GM13977 (cell line): Measurements from ENCODE around the gene LUZP4.
"Not testable (repeated sequence)": the region's sequence is repeated elsewhere in the genome, so short reads cannot be mapped to it uniquely, and the experiment has no call there.

Experiments
- DNase-seq: peaks from one replicate; pipeline ENCODE4 v3.0.0; 2012; ENCODE audit warnings: low spot score
- CTCF ChIP-seq: IDR thresholded peaks from 2 replicates; pipeline ENCODE4 v1.5.1; 2012; ENCODE audit warnings: mild to moderate bottlenecking, control low read depth; ENCODE audit not compliant: insufficient read depth; ENCODE audit errors: extremely low read depth, missing control alignments
- in situ Hi-C: fragments of 300-500 bp; cut with MboI; formaldehyde crosslinking; loops from one replicate; pipeline ENCODE4 v1.12.0; 2022; ENCODE audit warnings: low sequenced_read_pairs, low pct_unique_long_range_greater_than_20kb, mixed read lengths, inconsistent platforms; ENCODE audit not compliant: unreplicated experiment

Gene LUZP4

DNA sequence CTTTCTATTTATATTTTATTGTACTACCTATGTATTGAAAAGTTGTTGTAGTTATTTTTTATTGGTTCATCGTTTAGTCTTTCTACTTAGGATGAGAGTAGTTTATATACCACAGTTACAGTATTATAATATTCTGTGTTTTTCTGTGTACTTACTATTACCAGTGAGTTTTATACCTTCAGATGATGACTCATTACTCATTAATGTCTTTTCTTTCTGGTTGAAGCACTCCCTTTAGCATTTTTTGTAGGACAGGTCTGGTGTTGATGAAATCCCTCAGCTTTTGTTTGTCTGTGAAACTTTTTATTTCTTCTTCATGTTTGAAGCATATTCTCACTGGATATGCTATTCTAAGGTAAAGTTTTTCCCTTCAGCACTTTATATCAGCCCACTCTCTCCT, 7.7 kb downstream of the LUZP4 start:
- in situ Hi-C loops, result no loop called here
- TF ChIP-seq CTCF, result no peak
- no peak for DNase-seq

- TF ChIP-seq CTCF, result no peak
- in situ Hi-C loops, result no loop called here
- DNase-seq, result no peak
Observed at GRCh38 chrX:115311139-115311538, 21.6 kb downstream of the LUZP4 start.

DNA sequence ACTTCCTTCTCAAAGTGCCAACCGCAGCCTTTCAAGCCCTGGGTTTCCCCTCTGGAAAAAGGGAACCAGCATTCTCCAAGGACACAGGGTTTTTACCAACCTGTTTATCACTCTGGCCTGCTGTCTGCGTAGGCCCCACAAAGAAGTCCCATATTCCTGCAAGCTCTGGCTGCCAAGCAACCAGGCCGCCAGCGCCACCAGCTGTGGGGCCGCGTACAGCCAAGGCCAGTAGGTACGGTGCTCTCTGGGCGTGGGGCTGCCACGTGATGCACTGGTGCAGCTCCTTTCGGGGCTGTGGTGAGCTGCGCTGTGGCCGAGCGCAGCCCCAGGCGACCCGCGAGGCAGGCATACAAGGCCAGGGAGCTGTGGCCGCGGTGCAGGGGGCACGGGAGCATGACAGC, 22.1 kb downstream of the LUZP4 start:
- in situ Hi-C loops, result no loop called here
- no peak for TF ChIP-seq CTCF
- DNase-seq, result no peak

- TF ChIP-seq CTCF, result no peak
- in situ Hi-C loops, result no loop called here
- no peak for DNase-seq
Observed at GRCh38 chrX:115318139-115318538, 28.6 kb downstream of the LUZP4 start.

GRCh38 chrX:115322375-115322774, 32.9 kb downstream of the LUZP4 start:
- DNase-seq, result no peak
- TF ChIP-seq CTCF, result no peak
- in situ Hi-C loops, result no loop called here

DNA sequence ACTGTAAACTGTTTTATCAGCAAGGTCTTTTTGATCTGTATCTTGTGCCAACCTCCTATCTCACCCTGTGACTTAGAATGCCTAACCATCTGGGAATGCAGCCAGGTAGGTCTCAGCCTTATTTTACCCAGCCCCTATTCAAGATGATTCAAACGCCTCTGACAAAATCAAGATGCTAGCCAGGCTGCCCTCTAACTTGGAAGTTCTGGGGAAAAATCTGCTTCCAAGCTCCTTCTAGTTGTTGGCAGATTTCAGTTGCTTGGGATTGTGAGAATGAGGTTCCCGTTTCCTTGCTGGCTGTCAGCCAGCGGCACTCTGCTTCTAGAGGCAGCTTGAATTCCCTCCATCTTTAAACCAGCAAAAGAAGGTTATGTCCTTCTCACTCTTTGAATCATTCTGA, 34.7 kb downstream of the LUZP4 start:
- no peak for DNase-seq
- in situ Hi-C loops, result no loop called here
- TF ChIP-seq CTCF, result no peak

DNA sequence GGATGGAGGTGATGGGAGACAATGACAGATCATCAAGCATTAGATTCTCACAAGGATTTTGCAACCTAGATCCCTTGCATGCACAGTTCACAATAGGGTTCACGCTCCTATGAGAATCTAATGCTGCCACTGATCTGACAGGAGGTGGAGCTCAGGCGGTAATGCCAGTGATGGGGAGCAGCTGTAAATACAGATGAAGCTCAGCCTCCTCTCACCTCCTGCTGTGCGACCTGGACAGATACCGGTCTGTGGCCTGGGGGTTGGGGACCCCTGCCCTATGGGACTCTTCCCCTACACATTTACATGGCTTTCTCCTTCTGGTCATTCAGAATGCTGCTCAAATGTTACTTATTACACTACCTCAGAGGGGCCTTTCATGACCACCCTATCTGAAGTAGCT, 39.8 kb downstream of the LUZP4 start:
- DNase-seq, result not testable (repeated sequence)
- in situ Hi-C loops, result loop anchor here (25.0 kb wide), 1 partner anchor 283 kb away; no protein-coding TSS in a partner anchor
